MV-4-11 (cell line): Measurements from ENCODE around the gene PTPRN2.
A peak's percentile ranks its signal among the peaks of the same experiment; 100 is the strongest.

Experiments
- DNase-seq: peaks from one replicate; lab custom pipeline; 2025; lab: John Stamatoyannopoulos, UW

The PTPRN2 gene

DNA sequence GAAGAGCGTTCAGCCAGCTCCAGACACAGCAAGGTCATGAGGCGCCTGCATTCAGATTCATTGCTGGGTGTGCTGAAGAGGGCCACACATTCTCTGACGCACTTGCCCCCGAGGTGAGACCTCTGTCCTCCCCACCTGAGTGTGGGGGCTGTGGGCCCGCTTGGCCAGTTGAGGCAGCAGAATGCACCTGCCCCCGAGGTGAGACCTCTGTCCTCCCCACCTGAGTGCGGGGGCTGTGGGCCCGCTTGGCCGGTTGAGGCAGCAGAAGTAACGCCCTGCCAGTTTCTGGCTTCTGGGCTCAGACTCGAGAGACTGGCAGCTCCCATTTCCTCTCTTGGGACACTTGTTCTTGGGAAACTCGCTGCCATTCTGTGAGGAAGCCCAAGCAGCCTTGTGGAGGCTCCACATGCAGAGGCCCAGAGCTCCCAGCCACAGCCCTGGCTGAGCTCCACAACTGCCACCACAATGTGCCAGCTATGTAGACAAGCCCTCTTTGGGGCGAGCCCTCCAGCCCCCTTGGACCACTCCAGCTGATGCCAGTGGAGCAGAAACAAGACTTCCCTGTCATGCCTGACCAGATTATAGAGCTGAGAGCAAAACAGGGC, 816.8 kb downstream of the PTPRN2 start:
- DNase-seq: no peak

DNA sequence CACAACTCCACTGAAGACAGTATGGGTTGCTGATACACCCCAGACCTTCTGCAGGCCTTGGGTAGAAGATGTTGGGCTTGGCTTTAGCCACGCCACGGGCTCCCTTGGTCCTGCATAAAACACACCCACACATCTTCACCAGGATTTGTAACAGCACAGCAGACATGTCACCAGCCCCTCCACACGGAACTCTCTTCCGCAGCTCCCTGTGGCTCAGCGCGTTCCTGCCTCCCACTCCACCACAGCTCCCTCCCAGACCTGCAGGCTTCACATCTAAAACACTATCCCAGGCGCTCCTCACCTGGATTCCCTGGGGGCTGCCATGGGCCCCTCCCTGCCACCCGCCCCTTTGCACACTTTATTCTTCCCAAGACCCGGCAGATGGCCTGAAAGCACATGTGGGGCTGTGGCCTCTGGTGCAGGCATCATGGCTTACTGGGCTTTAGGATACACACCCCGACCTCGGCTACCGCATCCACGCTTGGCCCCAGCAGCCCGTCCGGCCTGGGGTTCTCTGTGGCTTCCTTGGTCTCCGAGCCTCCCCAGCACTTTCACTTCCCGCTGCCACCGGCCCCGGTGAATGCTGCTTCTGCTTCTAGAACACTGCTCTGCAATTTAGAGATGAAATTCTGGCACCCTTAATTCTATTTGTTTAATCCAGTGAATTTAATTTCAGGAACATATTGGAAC, 818.0 kb downstream of the PTPRN2 start:
- peak; percentile 93 for DNase-seq

DNA sequence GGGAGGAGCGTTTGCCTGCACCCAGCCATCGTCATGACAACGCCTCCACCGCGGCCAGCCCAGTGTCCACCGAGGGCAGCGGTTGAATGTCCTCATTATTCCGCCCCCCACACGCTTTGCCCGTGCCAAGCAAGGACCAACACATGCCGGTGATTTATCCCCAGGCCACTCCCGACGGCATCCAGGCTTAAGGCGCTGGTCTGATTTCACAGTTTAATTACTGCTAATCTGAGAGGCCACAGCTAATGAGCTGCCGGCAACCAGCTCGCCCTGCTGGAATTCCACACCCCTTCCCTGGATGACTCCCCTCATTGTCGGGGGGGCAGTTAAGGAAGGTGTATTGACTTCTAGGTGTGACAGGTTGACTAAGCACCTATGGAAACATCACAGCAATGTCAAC, 818.5 kb downstream of the PTPRN2 start:
- DNase-seq: no peak

DNA sequence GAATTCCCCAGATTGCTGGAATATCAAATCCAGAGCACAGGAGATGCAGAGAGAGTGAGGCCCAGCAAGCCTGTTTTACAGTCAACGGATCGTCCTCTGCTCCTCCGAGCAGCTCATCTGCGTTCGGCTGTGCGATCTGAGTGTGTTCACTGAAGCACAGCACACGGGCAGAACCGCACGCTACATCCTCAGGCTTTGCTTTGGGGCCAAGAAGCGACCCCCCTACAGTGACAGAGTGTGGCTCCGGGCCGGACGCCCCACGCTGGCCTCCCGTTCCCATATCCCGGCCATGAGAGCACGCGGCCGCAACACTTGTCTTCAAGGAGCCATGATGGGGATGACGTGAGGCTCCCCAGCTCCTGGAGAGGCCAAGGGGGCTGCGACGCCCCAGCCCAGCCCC, 819.4 kb downstream of the PTPRN2 start:
- DNase-seq: no peak

DNA sequence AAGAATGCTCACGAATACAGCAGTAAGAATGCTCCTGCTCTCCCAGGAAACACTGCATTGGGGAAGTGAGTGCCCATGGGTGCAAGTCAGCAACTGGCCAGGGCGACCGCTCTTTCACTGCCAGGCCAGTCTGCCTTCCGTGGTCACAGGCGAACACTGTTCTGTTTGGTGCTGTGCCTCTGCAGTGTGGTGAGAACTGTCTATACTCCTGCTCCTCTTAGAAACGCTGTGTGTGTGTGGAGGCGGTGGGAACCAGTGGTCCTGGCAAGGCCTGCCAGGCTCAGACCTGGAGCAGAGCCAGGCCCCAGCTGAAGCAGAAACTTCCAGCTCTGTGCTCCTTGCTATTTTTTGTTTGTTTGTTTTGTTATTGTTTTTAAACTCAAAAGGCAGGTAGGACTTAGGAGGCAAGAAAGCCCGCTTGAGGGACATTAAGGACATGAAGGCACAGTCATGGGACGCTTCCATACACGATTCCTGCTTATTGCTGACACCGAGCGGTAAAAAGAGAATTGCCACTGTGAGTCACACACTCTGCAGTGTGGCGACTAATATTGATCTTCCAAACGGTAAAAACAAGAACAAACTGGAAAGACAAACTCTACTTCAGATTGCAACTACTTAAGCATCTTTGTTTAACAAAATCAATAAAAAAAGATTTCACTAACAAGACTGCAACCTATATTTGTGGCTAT, 820.0 kb downstream of the PTPRN2 start:
- DNase-seq: peak; percentile 47

DNA sequence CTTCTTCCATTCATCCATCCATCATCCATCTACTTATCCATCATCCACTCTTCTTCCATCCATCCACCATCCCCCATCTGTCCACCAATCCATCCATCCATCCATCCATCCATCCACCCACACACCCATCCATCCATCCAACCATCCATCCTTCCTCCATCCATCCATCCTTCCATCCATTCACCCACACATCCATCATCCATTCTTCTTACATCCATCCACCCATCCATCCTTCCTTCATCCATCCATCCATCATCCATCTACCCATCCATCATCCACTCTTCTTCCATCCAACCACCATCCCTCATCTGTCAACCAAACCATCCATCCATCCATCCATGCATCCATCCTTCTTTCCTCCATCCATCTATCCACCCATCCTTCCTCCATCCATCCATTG, 821.5 kb downstream of the PTPRN2 start:
- no peak for DNase-seq

DNA sequence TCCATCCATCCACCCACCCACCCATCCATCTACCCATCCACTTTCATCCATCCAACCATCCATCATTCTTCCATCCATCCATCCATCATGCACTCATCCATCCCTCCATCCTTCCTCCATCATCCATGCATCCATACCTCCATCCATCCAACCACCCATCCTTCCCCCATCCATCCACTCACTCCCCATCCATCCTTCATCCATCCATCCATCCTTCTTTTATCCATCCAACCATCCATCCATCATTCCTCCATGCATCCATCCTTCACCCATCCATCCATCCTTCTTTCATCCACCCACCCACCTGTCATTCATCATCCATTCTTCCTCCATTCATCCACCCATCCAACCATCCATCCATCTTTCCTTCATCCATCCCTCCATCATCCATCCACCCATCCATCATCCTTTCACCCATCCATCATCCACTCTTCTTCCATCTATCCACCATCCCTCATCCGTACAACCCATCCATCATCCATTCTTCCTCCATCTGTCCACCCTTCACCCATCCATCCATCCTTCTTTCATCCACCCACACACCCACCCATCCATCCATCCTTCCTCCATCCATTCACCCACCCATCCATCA, 822.6 kb downstream of the PTPRN2 start:
- DNase-seq: no peak

DNA sequence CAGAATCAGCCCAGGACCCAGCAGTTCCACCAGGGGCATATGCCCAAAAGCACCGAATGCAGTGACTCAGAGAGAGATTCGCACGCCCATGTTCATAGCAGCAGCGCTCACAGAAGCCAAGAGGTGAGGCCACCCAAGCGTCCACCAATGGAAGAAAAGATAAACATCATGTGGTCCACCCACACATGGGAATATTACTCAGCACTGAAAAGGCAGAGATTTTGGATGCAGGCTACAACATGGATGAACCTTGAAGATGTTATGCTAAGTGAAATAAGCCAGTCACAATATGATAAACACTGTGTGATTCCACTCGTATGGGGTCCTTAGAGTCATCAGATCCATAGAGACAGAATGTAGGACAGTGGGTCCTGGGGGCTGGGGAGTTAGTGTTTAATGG, 823.4 kb downstream of the PTPRN2 start:
- no peak for DNase-seq

DNA sequence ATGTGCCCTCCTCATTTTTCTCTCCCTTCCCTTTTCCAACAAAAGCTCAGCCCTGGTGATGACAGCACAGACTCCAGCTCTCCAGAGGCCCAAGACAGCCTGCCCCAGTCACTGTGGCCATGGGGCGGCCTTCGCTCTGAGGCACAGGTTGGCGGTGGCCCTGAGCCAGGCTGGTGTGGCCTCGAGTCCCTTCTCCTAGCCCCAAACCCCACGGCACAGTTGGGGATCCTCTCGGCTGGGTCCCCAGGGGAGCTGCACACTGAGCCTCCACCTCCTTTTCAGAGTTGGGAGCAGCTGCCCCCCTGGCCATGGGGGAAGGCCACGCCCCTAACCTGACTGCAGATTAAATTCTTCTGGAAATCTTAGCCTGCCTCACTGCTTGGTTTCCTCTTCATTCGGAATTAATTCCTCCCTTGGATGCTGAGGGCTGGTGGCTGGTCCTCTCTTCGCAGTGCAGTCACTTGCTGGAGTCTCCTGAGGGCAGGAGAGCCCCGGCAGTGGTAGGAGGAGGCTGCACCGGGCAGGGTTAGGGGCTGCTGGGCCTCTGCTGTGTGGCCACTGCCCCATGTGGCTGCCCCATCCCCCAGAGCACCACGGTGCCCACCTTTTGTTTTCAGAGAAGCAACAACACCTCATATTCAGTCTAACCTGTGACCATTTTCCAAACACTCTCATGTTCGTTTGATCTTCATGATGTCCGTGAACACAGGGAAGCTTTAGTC, 824.2 kb downstream of the PTPRN2 start:
- DNase-seq: no peak

DNA sequence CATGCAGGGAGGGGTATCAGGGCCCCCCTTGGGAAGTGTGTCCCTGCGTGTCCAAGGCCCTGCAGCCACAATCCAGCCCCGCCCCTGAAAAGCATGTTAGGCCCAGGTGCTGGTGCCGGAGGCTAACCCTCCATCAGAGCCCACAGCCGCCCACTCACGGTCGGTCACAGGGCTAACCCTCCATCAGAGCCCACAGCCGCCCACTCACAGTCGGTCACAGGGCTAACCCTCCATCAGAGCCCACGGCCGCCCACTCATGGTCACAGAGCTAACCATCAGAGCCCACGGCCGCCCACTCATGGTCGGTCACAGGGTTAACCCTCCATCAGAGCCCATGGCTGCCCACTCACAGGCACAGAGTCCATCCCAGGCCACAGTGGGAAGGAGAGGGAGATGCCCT, 824.8 kb downstream of the PTPRN2 start:
- no peak for DNase-seq

DNA sequence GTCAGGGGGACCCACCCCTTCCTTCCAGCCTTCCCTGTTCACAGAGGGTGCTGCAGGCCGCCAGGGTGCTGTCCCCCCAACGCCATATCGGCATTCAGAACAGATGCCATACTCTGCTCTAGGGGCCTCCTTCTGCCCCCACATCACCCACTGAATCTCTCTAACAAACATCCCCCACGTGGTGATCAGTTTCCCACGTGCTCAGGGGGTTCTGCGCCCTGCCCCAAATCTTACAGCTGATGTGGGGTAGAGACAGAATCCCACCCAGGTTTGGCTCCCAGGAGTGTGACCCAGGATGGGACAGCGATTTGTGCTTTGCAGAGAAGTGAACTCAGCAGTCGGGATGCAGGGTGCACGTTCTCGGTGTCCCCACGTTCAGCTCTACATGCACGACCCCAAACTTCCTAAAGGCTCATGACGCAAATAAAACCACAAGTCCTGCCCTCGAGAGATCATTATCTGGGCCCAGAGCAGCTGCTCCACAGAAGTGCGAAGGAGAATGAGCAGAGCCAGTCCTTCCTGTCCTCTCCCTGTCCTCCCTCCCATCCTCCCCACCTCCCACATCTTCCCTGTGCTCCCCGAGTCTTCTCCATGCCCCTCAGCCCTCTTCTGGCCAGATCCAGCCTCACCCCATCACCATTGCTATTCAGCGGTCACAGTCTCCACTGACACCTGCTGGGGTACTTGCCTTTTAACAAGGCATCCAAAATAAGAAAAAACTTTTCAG, 827.5 kb downstream of the PTPRN2 start:
- DNase-seq: peak; percentile 10

DNA sequence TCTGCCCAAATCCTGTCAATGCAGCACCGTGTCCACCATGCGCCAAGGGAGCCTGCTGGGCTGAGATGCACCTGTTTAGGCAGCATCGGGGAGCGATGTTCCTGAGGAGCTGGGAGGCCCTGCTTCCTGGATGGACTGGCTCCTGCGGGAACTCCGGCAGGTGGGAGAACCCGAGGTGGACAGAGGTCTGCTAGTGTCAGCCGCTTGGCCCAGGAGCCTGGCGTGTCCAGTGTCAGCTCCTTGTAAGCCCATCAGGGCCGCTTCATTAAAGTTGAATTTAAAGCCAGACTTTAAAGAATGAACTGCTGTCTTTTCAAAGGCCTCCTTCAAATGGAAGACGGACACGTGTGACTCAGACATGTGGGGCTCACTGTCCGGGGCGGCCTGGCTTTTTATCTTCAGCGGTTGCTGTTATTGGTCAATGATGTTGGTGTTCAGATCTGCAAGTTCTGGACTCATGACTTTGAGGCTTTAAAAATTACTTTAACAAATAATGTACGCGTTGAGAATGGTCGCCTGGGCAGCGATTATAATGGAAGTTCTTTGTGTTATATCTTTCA, 828.3 kb downstream of the PTPRN2 start:
- no peak for DNase-seq

DNA sequence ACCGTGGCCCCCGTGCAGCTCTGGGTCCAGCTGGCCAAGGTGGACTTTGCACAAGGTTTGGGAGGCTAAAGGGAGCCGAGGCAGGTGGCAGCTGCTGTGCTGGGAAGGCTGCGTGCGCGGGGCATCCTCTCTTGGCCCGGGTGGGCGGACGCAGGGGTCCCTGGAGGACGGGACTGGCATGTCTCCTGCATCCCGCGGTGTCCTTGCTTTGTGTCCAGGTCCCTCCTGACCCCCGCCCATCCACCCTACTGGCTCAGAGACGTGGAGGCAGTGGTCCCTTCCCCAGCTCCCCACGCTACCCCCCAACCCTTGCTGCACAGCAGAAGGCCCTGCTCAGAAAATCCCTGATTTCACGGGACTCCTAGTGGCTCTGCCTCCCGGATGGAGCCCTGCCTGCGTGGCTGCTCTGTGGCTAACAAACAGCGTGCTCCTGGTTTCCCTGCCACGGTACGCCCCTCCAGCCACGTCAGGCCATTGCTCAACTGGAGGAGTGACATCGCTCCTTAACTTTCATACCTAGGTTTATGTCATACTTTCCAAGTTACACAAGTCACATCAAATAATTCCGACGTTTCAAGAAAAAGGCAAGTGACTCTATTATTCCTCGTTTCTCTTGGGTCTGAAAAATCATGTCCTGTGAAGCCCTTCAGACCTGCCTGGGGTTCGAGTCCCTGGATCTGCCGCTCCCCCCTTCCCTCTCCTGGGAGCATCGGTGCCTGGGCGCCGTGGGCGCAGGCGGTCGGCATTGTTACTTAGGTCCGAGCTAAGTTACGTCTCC, 829.0 kb downstream of the PTPRN2 start:
- DNase-seq: no peak

DNA sequence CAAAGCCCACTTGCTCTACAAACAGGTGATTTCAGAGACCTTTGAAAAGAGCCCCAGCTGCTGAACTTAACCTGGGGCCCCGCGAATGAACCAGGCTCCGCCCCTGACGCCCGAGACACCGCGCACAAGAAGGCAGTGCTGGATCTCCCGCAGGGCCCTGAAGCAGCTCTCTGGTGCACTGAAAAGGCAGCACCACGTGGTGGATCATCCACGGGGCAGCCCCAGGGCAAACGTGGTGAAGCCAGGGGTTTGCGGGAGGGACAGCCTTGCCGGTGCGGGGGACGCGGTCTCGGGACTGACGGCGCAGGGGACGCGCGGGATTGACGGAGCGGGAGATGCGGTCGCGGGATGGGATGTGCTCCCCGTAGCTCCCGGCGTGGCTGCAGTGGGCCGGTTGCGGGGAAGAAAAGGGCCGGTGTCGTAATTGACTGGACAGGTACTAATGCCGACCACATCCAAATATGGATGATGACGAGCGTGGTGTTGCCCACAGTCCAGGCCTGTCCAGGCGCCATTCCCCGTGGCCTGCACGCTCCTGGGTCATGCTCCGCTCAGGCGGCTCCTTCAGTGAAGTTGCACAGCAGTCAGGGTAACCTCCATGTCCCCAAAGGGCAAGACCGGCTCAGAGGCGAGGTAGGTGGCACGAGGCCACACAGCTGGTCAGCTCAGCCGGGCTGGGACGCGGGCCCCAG, 829.7 kb downstream of the PTPRN2 start:
- DNase-seq: no peak

DNA sequence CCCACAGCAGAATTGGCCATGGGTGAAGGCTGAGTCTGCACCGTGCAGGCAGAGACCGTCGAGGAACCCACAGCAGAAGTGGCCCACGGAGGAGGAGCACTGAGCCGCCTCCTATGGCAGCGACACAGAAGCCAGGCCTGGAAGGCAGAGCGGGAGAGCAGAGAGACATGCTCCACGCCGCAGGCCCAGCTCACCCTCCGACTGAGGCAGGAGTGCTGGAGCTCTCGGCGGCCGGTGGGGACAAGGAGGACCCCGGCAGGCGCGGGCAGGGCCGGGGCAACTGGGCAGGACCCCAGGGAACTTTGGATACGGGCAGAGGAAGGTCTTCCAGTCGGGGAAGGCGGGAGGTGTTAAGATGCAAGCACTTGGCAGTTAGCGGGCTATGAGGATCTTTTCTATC, 830.4 kb downstream of the PTPRN2 start:
- no peak for DNase-seq

DNA sequence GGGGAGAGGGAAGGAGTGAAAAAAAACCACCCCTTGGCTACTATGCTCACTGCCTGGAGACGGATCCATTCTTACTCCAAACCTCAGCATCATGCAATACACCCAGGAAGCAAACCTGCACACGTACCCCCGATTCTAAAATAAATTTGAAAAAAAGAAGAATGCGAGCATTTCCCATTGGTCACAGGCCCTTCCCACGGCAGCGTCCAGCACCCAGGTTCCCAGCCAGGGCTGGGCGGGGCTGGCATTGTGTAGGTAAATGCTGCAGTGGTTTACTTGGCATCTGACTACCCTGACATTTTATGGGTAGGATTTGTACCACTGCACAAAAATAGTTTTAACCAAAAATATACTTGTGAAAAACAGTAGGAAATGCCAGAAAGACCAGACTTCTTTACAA, 831.9 kb downstream of the PTPRN2 start:
- no peak for DNase-seq

DNA sequence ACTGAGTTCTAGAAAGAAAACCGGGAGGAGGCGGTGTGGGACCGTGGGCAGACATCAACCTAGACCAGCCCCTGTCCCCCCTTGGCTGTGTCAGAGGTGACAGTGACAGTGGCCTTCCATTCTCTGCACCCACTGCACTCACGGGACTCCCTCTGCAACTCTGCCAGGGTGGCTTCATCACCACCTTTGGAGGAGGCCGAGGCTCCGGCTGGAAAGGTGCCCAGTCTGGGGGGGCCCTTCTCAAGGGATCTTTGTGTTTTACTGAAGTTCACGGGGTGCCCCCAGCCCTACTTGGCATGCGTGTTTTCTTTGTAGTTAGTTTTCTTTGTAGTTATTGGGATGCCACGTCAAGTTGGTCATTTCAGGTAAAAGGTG, 833.2 kb downstream of the PTPRN2 start:
- DNase-seq: no peak

DNA sequence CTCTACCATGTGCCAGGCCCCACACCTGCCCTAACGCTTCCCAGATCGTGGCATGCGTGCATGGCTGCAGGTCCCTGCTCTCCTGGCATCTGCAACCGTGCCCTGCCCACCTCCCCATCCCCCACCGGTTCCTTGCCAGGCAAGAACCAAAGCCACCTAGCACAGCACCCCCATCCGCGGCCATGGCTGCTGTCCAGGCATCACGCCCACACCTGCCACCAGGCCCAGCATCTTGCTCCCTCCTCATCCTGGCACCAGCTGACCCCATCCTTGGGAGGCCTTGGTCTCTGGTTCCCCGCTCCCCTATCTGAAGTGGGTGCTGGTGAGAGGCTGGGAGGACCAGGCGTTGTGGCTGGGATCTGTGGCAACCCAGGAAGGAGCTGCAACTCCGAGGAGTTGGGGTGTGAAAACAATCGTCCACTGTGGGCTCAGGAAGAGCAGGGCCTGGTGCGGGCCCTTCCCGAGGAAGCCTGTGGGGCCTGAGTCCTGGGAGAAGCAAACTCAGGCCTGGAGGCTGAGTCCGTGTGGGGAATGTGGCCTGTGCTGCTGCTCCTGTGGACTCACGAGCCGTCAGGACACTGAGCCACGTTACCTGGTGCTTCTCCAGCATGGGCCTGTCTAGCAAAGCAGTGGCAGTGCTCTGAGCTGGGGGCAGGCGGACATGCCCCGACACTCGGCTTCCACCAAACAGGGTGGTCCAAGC, 833.8 kb downstream of the PTPRN2 start:
- DNase-seq: no peak

DNA sequence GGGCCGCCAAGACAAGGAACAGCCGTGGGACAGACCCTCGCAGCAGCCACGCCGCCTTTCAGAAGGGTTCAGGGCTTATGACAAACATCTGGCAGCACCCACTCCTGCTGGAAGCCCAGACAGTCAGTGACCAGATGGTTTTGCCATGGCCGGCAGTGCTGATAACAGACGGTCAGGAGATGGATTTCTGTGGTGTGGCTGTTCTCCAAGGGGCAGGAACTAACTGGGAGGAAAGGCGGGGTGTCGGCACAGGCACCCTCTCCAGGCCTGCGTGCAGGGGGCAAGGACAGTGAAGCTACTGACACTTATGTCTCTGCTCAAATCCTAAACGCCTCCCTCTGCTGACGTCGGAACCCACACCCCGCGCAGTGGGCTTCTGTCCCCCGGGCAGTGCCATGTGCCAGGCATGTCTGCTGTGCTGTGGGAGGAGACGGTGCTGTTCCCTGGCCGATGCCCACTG, 834.8 kb downstream of the PTPRN2 start:
- no peak for DNase-seq
